GM23248 (cell line): ENCODE data around the gene CNPY2. TPM values are rescaled to one million over a fixed set of nuclear protein-coding genes. Genes with fewer than 3 reads are reported as not detected.
"Not testable (repeated sequence)": the region's sequence is repeated elsewhere in the genome, so short reads cannot be mapped to it uniquely, and the experiment has no call there.

Source experiments
- DNase-seq: peaks from one replicate; pipeline ENCODE4 v3.0.0-alpha.2; 2015
- H2AFZ ChIP-seq: fragments of 200-600 bp; sonication (generic); 2 replicates; pipeline ENCODE4 v1.6.1; 2016; ENCODE audit warnings: antibody characterized with exemption
- H3F3A ChIP-seq: fragments of 200-600 bp; sonication (generic); 2 replicates; pipeline ENCODE4 v1.6.1; 2016; ENCODE audit warnings: mild to moderate bottlenecking, antibody characterized with exemption, mixed run types; ENCODE audit not compliant: insufficient read depth
- H3K27ac ChIP-seq: fragments of 200-600 bp; sonication (generic); 2 replicates; pipeline ENCODE4 v1.5.1; 2016; ENCODE audit warnings: mild to moderate bottlenecking
- H3K27me3 ChIP-seq: fragments of 200-600 bp; sonication (generic); replicated peaks from 2 replicates; pipeline ENCODE4 v1.6.1; 2016; ENCODE audit warnings: mild to moderate bottlenecking; ENCODE audit not compliant: insufficient read depth
- H3K36me3 ChIP-seq: fragments of 200-600 bp; sonication (generic); 2 replicates; pipeline ENCODE4 v1.6.1; 2016; ENCODE audit warnings: low read depth, mild to moderate bottlenecking
- H3K4me1 ChIP-seq: fragments of 200-600 bp; sonication (generic); 2 replicates; pipeline ENCODE4 v1.6.1; 2016; ENCODE audit warnings: mild to moderate bottlenecking; ENCODE audit not compliant: insufficient read depth
- H3K4me2 ChIP-seq: fragments of 200-600 bp; sonication (generic); one replicate; pipeline ENCODE4 v1.6.1; 2016; ENCODE audit warnings: mild to moderate bottlenecking; ENCODE audit not compliant: unreplicated experiment
- H3K4me3 ChIP-seq: fragments of 200-600 bp; sonication (generic); 2 replicates; pipeline ENCODE4 v1.5.1; 2016; ENCODE audit warnings: mild to moderate bottlenecking
- H3K79me2 ChIP-seq: fragments of 200-600 bp; sonication (generic); 2 replicates; pipeline ENCODE4 v1.6.1; 2016; ENCODE audit warnings: mild to moderate bottlenecking; ENCODE audit not compliant: insufficient read depth
- H3K9ac ChIP-seq: fragments of 200-600 bp; sonication (generic); 2 replicates; pipeline ENCODE4 v1.6.1; 2016; ENCODE audit warnings: mild to moderate bottlenecking
- H3K9me2 ChIP-seq: fragments of 200-600 bp; sonication (generic); 2 replicates; pipeline ENCODE4 v1.6.1; 2016; ENCODE audit warnings: mixed run types, mild to moderate bottlenecking, moderate library complexity; ENCODE audit not compliant: insufficient read depth
- H3K9me3 ChIP-seq: fragments of 200-600 bp; sonication (generic); one replicate; pipeline ENCODE4 v1.6.1; 2017; ENCODE audit warnings: low read depth
- H4K20me1 ChIP-seq: fragments of 200-600 bp; sonication (generic); 2 replicates; pipeline ENCODE4 v1.6.0; 2016; ENCODE audit not compliant: insufficient read depth
- EZH2 ChIP-seq: fragments of 200-600 bp; sonication (generic); IDR thresholded peaks from 2 replicates; pipeline ENCODE4 v1.6.1; 2018; ENCODE audit warnings: antibody characterized with exemption, mild to moderate bottlenecking; ENCODE audit not compliant: insufficient read depth, poor library complexity, severe bottlenecking
- EZH2phosphoT487 ChIP-seq: fragments of 200-600 bp; sonication (generic); IDR thresholded peaks from 2 replicates; pipeline ENCODE4 v1.6.1; 2018; ENCODE audit warnings: antibody characterized with exemption, moderate library complexity, mild to moderate bottlenecking, low read depth; ENCODE audit not compliant: insufficient read depth
- WGBS, 2 experiments: methylation state at CpG; one replicate each; pipeline ENCODE4 v1.1.6; 2015 to 2017; ENCODE audit warnings: low lambda C conversion rate in 2 of 2, low coverage in 1 of 2; ENCODE audit errors: missing lambda C conversion rate in 2 of 2; 5-methylcytosine and 5-hydroxymethylcytosine counted together
- in situ Hi-C: fragments of 300-500 bp; cut with MboI; formaldehyde crosslinking; loops from 2 replicates; pipeline ENCODE4 v1.15.0; 2020
- polyA plus RNA-seq: library from polyadenylated mRNA; unstranded; fragments of >200 nt; fragmentation: Nextera tagmentation; extraction: Ambion mirVana; gene quantifications from 2 replicates; pipeline ENCODE4 v1.2.1, GENCODE V29; 2016
- total RNA-seq: library from RNA; depleted of rRNA; stranded (reverse); fragments of >200 nt; shearing (Covaris generic); gene quantifications from 2 replicates; pipeline ENCODE4 v1.2.3, GENCODE V29; 2014

CNPY2 gene
- total and polyA plus RNA-seq, 2 experiments from 2014 or later = 97.5 to 248 TPM

DNA sequence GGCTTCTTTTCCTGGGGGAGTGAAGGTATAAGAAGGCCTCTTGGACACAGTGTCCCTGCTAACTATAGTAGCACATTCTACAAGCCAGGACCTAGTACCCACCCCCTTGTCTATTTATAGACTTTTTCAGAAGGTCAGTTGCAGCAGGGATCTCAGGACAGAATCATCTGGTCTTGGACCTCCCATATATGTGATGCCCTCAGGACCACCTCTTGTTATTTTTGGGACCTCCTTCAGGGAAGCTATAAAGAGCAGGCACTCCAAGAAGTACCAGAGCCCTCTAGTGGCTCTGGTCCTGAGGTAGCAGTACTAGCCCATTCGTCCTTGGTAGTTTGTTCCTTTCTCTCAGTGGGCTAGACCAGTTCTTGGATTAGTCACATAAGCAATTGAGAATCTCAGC lies 44.8 kb downstream of the CNPY2 start:
- Histone ChIP-seq H3K9me3 (no peaks in the 10 kb centered on the region), H3F3A (peaks cover 40% of the 10 kb centered on the region), H3K27me3 (no peaks in the 10 kb centered on the region), H3K79me2 (no peaks in the 10 kb centered on the region), H3K4me2 (no peak overlapping the region), H3K4me3 (no peak overlapping the region), H3K9ac (no peak overlapping the region), H2AFZ (no peak overlapping the region), H4K20me1 (no peaks in the 10 kb centered on the region), H3K9me2 (no peaks in the 10 kb centered on the region), H3K36me3 (peaks cover 27% of the 10 kb centered on the region), H3K4me1 (no peaks in the 10 kb centered on the region), H3K27ac (no peak overlapping the region)
- DNase-seq = peak; percentile 59
- 13 to 19% methylated on average over 1 of the region's 1 CpG for WGBS, 2 experiments
- TF ChIP-seq EZH2 (no peak), EZH2phosphoT487 (no peak)
- in situ Hi-C loops = no loop called here

DNA sequence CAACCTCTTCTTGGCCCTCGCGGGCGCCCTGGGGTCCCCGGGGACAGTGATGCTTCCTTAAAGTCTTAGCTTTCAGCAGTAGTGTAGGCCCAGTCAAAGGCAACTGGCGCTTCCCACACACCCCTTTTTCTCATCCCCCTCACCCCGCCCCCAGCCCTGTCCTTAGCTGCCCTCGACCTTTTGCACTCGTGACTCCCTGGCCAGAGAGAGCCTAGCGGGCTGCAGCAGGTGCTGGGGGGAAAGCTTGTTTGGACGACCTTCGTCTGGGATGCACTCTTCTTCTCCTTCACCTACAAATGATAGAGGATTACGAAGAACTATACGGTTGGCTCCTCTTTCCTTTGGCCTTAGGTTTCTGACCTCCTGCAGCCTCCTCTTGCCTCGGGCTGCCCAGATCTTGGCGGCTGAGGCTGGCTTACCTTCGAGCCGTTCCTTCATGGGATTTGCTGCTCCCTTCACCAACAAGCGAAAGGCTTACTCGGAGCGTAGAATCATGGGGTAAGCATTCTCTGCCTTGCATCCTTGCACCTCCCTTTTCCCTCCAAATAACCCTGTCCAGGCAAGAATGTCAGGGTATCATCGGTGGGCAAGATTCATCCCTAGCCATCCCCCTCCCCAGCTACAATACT lies 48.2 kb downstream of the CNPY2 start:
- no peaks in the 10 kb centered on the region for H3K9me3 ChIP-seq
- no peak for TF ChIP-seq EZH2phosphoT487
- TF ChIP-seq EZH2 = no peak
- peaks cover 40% of the 10 kb centered on the region for H3F3A ChIP-seq
- H3K9ac ChIP-seq = peak overlapping the region; percentile 85
- no peaks in the 10 kb centered on the region for H3K79me2 ChIP-seq
- DNase-seq = peak; percentile 7
- in situ Hi-C loops = no loop called here
- H3K4me2 ChIP-seq = peak overlapping the region; percentile 82
- WGBS, 2 experiments = 30 to 32% methylated on average over 20 to 21 of the region's 21 CpGs
- no peaks in the 10 kb centered on the region for H3K27me3 ChIP-seq
- peaks cover 11% of the 10 kb centered on the region for H3K36me3 ChIP-seq
- H3K9me2 ChIP-seq = no peaks in the 10 kb centered on the region
- no peaks in the 10 kb centered on the region for H4K20me1 ChIP-seq
- H2AFZ ChIP-seq = peak overlapping the region; percentile 90
- H3K4me3 ChIP-seq = peak overlapping the region; percentile 86
- H3K27ac ChIP-seq = peak overlapping the region; percentile 83; the same call in 1 of the 2 replicates
- no peaks in the 10 kb centered on the region for H3K4me1 ChIP-seq

GRCh38 chr12:56266693-56267442 lies 48.9 kb downstream of the CNPY2 start, which contains the start of gene COQ10A:
Gene COQ10A, plus strand, starts transcription at chr12:56266942. Its CDS starts 177 bp downstream, at chr12:56267119.
- TF ChIP-seq EZH2phosphoT487 (no peak), EZH2 (no peak)
- DNase-seq = peak; percentile 94
- H3K4me3 ChIP-seq = peak within 1 kb of the TSS; percentile 86
- peaks cover 11% of the 10 kb centered on the region for H3K36me3 ChIP-seq
- no peaks in the 10 kb centered on the region for H3K9me3 ChIP-seq
- 0 out of 2 replicates have a peak, but pooled peaks cover 4% of the 10 kb centered on the region for H3K4me1 ChIP-seq
- H3K79me2 ChIP-seq = no peaks in the 10 kb centered on the region
- peak within 1 kb of the TSS; percentile 82 for H3K4me2 ChIP-seq
- peak within 1 kb of the TSS; percentile 83 for H3K27ac ChIP-seq
- H3K9ac ChIP-seq = peak within 1 kb of the TSS; percentile 85
- H4K20me1 ChIP-seq = no peaks in the 10 kb centered on the region
- 1% methylated on average over 53 to 58 of the region's 68 CpGs for WGBS, 2 experiments
- peak within 1 kb of the TSS; percentile 90 for H2AFZ ChIP-seq
- H3F3A ChIP-seq = peaks cover 36% of the 10 kb centered on the region
- no peaks in the 10 kb centered on the region for H3K27me3 ChIP-seq
- in situ Hi-C loops = no loop called here
- no peaks in the 10 kb centered on the region for H3K9me2 ChIP-seq

DNA sequence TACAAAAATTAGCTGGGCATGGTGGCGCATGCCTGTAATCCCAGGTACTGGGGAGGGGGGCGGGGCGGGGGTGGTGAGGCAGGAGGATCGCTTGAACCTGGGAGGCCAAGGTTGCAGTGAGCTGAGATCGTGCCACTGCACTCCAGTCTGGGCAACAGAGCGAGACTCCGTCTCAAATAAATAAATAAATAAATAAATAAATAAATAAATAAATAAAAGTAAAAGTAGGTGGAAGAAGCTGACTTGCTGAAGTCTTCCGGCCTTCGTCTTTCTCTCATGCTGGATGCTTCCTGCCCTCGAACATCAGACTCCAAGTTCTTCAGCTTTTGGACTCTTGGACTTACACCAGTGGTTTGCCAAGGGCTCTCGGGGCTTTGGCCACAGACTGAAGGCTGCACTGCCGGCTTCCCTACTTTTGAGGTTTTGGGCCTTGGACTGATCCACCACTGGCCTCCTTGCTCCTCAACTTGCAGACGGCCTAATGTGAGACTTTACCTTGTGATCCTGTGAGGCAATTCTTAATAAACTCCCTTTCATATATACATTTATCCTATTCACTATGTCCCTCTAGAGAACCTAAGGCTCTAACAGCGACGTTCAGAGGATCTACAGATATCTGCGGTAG lies 49.6 kb downstream of the CNPY2 start:
- H3K9me3 ChIP-seq, in situ Hi-C loops, H3K36me3 ChIP-seq, DNase-seq, H4K20me1 ChIP-seq, H3K27me3 ChIP-seq, H3K79me2 ChIP-seq, H3K9me2 ChIP-seq: not testable (repeated sequence)
- Histone ChIP-seq H2AFZ (peak overlapping the region; percentile 90), H3K27ac (peak overlapping the region; percentile 83), H3K4me3 (peak overlapping the region; percentile 86), H3K9ac (peak overlapping the region; percentile 85), H3F3A (peaks cover 36% of the 10 kb centered on the region), H3K4me1 (peaks cover 10% of the 10 kb centered on the region), H3K4me2 (peak overlapping the region; percentile 82)
- WGBS, 2 experiments = 41 to 43% methylated on average over 16 of the region's 16 CpGs

DNA sequence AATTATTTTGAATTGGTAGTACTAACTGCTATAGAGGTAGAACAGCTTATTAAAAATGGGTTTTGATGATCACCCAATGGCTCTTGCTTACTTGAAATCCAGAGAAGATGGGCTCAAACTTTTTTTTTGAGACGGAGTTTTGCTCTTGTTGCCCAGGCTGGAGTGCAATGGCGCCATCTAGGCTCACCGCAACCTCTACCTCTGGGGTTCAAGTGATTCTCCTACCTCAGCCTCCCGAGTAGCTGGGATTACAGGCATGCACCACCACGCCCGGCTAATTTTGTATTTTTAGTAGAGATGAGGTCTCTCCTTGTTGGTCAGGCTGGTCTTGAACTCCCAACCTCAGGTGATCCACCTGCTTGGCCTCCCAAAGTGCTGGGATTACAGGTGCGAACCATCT lies 52.8 kb downstream of the CNPY2 start:
- peaks cover 18% of the 10 kb centered on the region for H3K4me1 ChIP-seq
- H3K9me2 ChIP-seq, H3K4me2 ChIP-seq, H3K4me3 ChIP-seq, H3K27ac ChIP-seq, in situ Hi-C loops, H3K27me3 ChIP-seq, DNase-seq, H3K79me2 ChIP-seq, H2AFZ ChIP-seq, H3K36me3 ChIP-seq, H4K20me1 ChIP-seq, H3K9ac ChIP-seq, H3K9me3 ChIP-seq: not testable (repeated sequence)
- WGBS, 2 experiments = 91 to 94% methylated on average over 6 to 7 of the region's 7 CpGs
- peaks cover 21% of the 10 kb centered on the region for H3F3A ChIP-seq
